ENCODE results near the gene PRKCE.
"Not testable (repeated sequence)": the region's sequence is repeated elsewhere in the genome, so short reads cannot be mapped to it uniquely, and the experiment has no call there.

PRKCE gene

GRCh38 chr2:45690231-45690630, 38.8 kb downstream of the PRKCE start:
- Mint-ChIP-seq H3K36me3 (peaks cover 3% of the 10 kb centered on the region), H3K27ac (no peak overlapping the region), H3K4me1 (ENCODE audit: low read depth) (peaks cover 3% of the 10 kb centered on the region), H3K4me3 (no peak overlapping the region), H3K9me3 (ENCODE audit: low read depth) (no peaks in the 10 kb centered on the region), H3K27me3 (no peaks in the 10 kb centered on the region)

GRCh38 chr2:45691171-45691999, 39.9 kb downstream of the PRKCE start:
- H3K9me3 Mint-ChIP-seq (ENCODE audit: low read depth), result no peaks in the 10 kb centered on the region
- no peaks in the 10 kb centered on the region for H3K27me3 Mint-ChIP-seq
- H3K36me3 Mint-ChIP-seq, result no peaks in the 10 kb centered on the region
- peaks cover 3% of the 10 kb centered on the region for H3K4me1 Mint-ChIP-seq (ENCODE audit: low read depth)
- H3K27ac Mint-ChIP-seq, result no peak overlapping the region
- no peak overlapping the region for H3K4me3 Mint-ChIP-seq

- Mint-ChIP-seq H3K36me3 (no peaks in the 10 kb centered on the region), H3K27me3 (no peaks in the 10 kb centered on the region), H3K27ac (no peak overlapping the region), H3K4me1 (ENCODE audit: low read depth) (peaks cover 5% of the 10 kb centered on the region), H3K9me3 (ENCODE audit: low read depth) (no peaks in the 10 kb centered on the region), H3K4me3 (no peak overlapping the region)
Measured at GRCh38 chr2:45692566-45692965, 41.1 kb downstream of the PRKCE start.

- H3K27me3 Mint-ChIP-seq; H3K4me3 Mint-ChIP-seq; H3K9me3 Mint-ChIP-seq (ENCODE audit: low read depth); H3K36me3 Mint-ChIP-seq; H3K27ac Mint-ChIP-seq; H3K4me1 Mint-ChIP-seq (ENCODE audit: low read depth): not testable (repeated sequence)
Measured at GRCh38 chr2:45695480-45696007, 44.1 kb downstream of the PRKCE start.

- Mint-ChIP-seq H3K9me3 (ENCODE audit: low read depth) (no peaks in the 10 kb centered on the region), H3K27me3 (no peaks in the 10 kb centered on the region), H3K4me1 (ENCODE audit: low read depth) (peaks cover 8% of the 10 kb centered on the region), H3K36me3 (no peaks in the 10 kb centered on the region), H3K27ac (no peak overlapping the region), H3K4me3 (no peak overlapping the region)
Measured at GRCh38 chr2:45696708-45697107, 45.2 kb downstream of the PRKCE start.

- H3K27me3 Mint-ChIP-seq, result no peaks in the 10 kb centered on the region
- H3K4me3 Mint-ChIP-seq, result no peak overlapping the region
- H3K9me3 Mint-ChIP-seq (ENCODE audit: low read depth), result no peaks in the 10 kb centered on the region
- H3K4me1 Mint-ChIP-seq (ENCODE audit: low read depth), result peaks cover 8% of the 10 kb centered on the region
- H3K36me3 Mint-ChIP-seq, result no peaks in the 10 kb centered on the region
- H3K27ac Mint-ChIP-seq, result no peak overlapping the region
Measured at GRCh38 chr2:45697190-45697589, 45.7 kb downstream of the PRKCE start.

- peaks cover 8% of the 10 kb centered on the region for H3K4me1 Mint-ChIP-seq (ENCODE audit: low read depth)
- no peak overlapping the region for H3K27ac Mint-ChIP-seq
- no peak overlapping the region for H3K4me3 Mint-ChIP-seq
- no peaks in the 10 kb centered on the region for H3K9me3 Mint-ChIP-seq (ENCODE audit: low read depth)
- no peaks in the 10 kb centered on the region for H3K27me3 Mint-ChIP-seq
- H3K36me3 Mint-ChIP-seq, result no peaks in the 10 kb centered on the region
Measured at GRCh38 chr2:45698554-45698953, 47.1 kb downstream of the PRKCE start.

- peaks cover 8% of the 10 kb centered on the region for H3K4me1 Mint-ChIP-seq (ENCODE audit: low read depth)
- no peak overlapping the region for H3K27ac Mint-ChIP-seq
- peaks cover 2% of the 10 kb centered on the region for H3K36me3 Mint-ChIP-seq
- no peak overlapping the region for H3K4me3 Mint-ChIP-seq
- no peaks in the 10 kb centered on the region for H3K9me3 Mint-ChIP-seq (ENCODE audit: low read depth)
- H3K27me3 Mint-ChIP-seq, result no peaks in the 10 kb centered on the region
Measured at GRCh38 chr2:45699032-45699658, 47.7 kb downstream of the PRKCE start.

- H3K27me3 Mint-ChIP-seq, result no peaks in the 10 kb centered on the region
- H3K4me3 Mint-ChIP-seq, result no peak overlapping the region
- no peaks in the 10 kb centered on the region for H3K9me3 Mint-ChIP-seq (ENCODE audit: low read depth)
- peaks cover 2% of the 10 kb centered on the region for H3K36me3 Mint-ChIP-seq
- peaks cover 8% of the 10 kb centered on the region for H3K4me1 Mint-ChIP-seq (ENCODE audit: low read depth)
- no peak overlapping the region for H3K27ac Mint-ChIP-seq
Measured at GRCh38 chr2:45700407-45701013, 49.0 kb downstream of the PRKCE start.

- H3K4me3 Mint-ChIP-seq, result no peak overlapping the region
- no peaks in the 10 kb centered on the region for H3K4me1 Mint-ChIP-seq (ENCODE audit: low read depth)
- peaks cover 24% of the 10 kb centered on the region for H3K36me3 Mint-ChIP-seq
- no peaks in the 10 kb centered on the region for H3K27me3 Mint-ChIP-seq
- no peak overlapping the region for H3K27ac Mint-ChIP-seq
- peaks cover 5% of the 10 kb centered on the region for H3K9me3 Mint-ChIP-seq (ENCODE audit: low read depth)
Measured at GRCh38 chr2:45705233-45705632, 53.8 kb downstream of the PRKCE start.

GRCh38 chr2:45706033-45706432, 54.6 kb downstream of the PRKCE start:
- H3K4me1 Mint-ChIP-seq (ENCODE audit: low read depth), result no peaks in the 10 kb centered on the region
- H3K27ac Mint-ChIP-seq, result no peak overlapping the region
- H3K27me3 Mint-ChIP-seq, result no peaks in the 10 kb centered on the region
- peaks cover 24% of the 10 kb centered on the region for H3K36me3 Mint-ChIP-seq
- peaks cover 5% of the 10 kb centered on the region for H3K9me3 Mint-ChIP-seq (ENCODE audit: low read depth)
- H3K4me3 Mint-ChIP-seq, result no peak overlapping the region

- peaks cover 24% of the 10 kb centered on the region for H3K36me3 Mint-ChIP-seq
- no peak overlapping the region for H3K4me3 Mint-ChIP-seq
- H3K27me3 Mint-ChIP-seq, result no peaks in the 10 kb centered on the region
- H3K9me3 Mint-ChIP-seq (ENCODE audit: low read depth), result peaks cover 5% of the 10 kb centered on the region
- no peak overlapping the region for H3K27ac Mint-ChIP-seq
- no peaks in the 10 kb centered on the region for H3K4me1 Mint-ChIP-seq (ENCODE audit: low read depth)
Measured at GRCh38 chr2:45707006-45707405, 55.5 kb downstream of the PRKCE start.

- Mint-ChIP-seq H3K27me3 (no peaks in the 10 kb centered on the region), H3K27ac (no peak overlapping the region), H3K9me3 (ENCODE audit: low read depth) (peaks cover 5% of the 10 kb centered on the region), H3K4me3 (no peak overlapping the region), H3K4me1 (ENCODE audit: low read depth) (no peaks in the 10 kb centered on the region), H3K36me3 (peaks cover 27% of the 10 kb centered on the region)
Measured at GRCh38 chr2:45707661-45708060, 56.2 kb downstream of the PRKCE start.

GRCh38 chr2:45708501-45708900, 57.0 kb downstream of the PRKCE start:
- no peak overlapping the region for H3K27ac Mint-ChIP-seq
- no peaks in the 10 kb centered on the region for H3K27me3 Mint-ChIP-seq
- no peak overlapping the region for H3K4me3 Mint-ChIP-seq
- H3K9me3 Mint-ChIP-seq (ENCODE audit: low read depth), result peaks cover 5% of the 10 kb centered on the region
- H3K36me3 Mint-ChIP-seq, result peaks cover 28% of the 10 kb centered on the region
- no peaks in the 10 kb centered on the region for H3K4me1 Mint-ChIP-seq (ENCODE audit: low read depth)

- Mint-ChIP-seq H3K4me1 (ENCODE audit: low read depth) (no peaks in the 10 kb centered on the region), H3K9me3 (ENCODE audit: low read depth) (peaks cover 5% of the 10 kb centered on the region), H3K27me3 (no peaks in the 10 kb centered on the region), H3K4me3 (no peak overlapping the region), H3K36me3 (peaks cover 26% of the 10 kb centered on the region), H3K27ac (no peak overlapping the region)
Measured at GRCh38 chr2:45709137-45709536, 57.7 kb downstream of the PRKCE start.

Measured in activated naive CD8-positive, alpha-beta T cell (primary cell).